IMR-90 (cell line): Measurements from ENCODE around the gene KRT8. TPM values are rescaled to one million over a fixed set of nuclear protein-coding genes. Genes with fewer than 3 reads are reported as not detected.

Experiments used
- CEBPB ChIP-seq: IDR thresholded peaks from 2 replicates; pipeline ENCODE4 v1.6.1; 2012; ENCODE audit warnings: low read depth, low read length, improper control_type of control experiment
- ELK1 ChIP-seq: fragments of 150-350 bp; IDR thresholded peaks from 2 replicates; pipeline ENCODE4 v1.6.1; 2016; ENCODE audit warnings: low read depth, mild to moderate bottlenecking, low read length, moderate library complexity, borderline replicate concordance
- polyA plus RNA-seq, 3 experiments: library from polyadenylated mRNA; depleted of rRNA; stranded (reverse); fragments of >200 nt; gene quantifications; 2 replicates each; pipeline ENCODE4 v1.2.3, GENCODE V29; 2012; ENCODE audit warnings: low replicate concordance in 1 of 3
- total RNA-seq: library from RNA; depleted of rRNA; stranded (reverse); fragments of >200 nt; gene quantifications from 2 replicates; pipeline ENCODE4 v1.2.3, GENCODE V29; 2012

The KRT8 gene
- total and polyA plus RNA-seq, 2 of the 4 experiments (the other 2 are of a cell fraction), result 10.9 to 39.3 TPM

GRCh38 chr12:52874573-52875435, 30.1 kb downstream of the KRT8 start (continued):
- TF ChIP-seq ELK1 (no peak), CEBPB (no peak)
